ENCODE results near the gene HLA-DPA1. TPM values are rescaled to one million over a fixed set of nuclear protein-coding genes. Genes with fewer than 3 reads are reported as not detected.
A peak's percentile ranks its signal among the peaks of the same experiment; 100 is the strongest.
"Not testable (repeated sequence)": the region's sequence is repeated elsewhere in the genome, so short reads cannot be mapped to it uniquely, and the experiment has no call there.

HLA-DPA1 gene
- total RNA-seq, 1 donor: 0.43 TPM

GRCh38 chr6:33069021-33069738 lies 4.3 kb downstream of the HLA-DPA1 start:
- no peak for DNase-seq (ENCODE audit: low read depth)
- no peak for TF ChIP-seq CTCF (IDR thresholded peaks at IDR 0.05; ENCODE audit: insufficient read depth, low read depth, low read length)
- H3K4me3 ChIP-seq (ENCODE audit: low read depth, low read length): no peak overlapping the region

- no peak for DNase-seq (ENCODE audit: low read depth)
- no peak overlapping the region for H3K4me3 ChIP-seq (ENCODE audit: low read depth, low read length)
- TF ChIP-seq CTCF (IDR thresholded peaks at IDR 0.05; ENCODE audit: insufficient read depth, low read depth, low read length): no peak
These were observed 6.4 kb downstream of the HLA-DPA1 start for GRCh38 chr6:33066917-33067521.

GRCh38 chr6:33065312-33065711 lies 8.1 kb downstream of the HLA-DPA1 start:
- TF ChIP-seq CTCF (IDR thresholded peaks at IDR 0.05; ENCODE audit: insufficient read depth, low read depth, low read length): no peak
- H3K4me3 ChIP-seq (ENCODE audit: low read depth, low read length): no peak overlapping the region
- no peak for DNase-seq (ENCODE audit: low read depth)

GRCh38 chr6:33064723-33065122 lies 8.7 kb downstream of the HLA-DPA1 start:
- TF ChIP-seq CTCF (IDR thresholded peaks at IDR 0.05; ENCODE audit: insufficient read depth, low read depth, low read length): no peak
- no peak for DNase-seq (ENCODE audit: low read depth)
- H3K4me3 ChIP-seq (ENCODE audit: low read depth, low read length): no peak overlapping the region

- not testable (repeated sequence) for DNase-seq (ENCODE audit: low read depth); H3K4me3 ChIP-seq (ENCODE audit: low read depth, low read length)
These were observed 10.0 kb downstream of the HLA-DPA1 start for GRCh38 chr6:33063435-33063834.

GRCh38 chr6:33061987-33062386 lies 11.5 kb downstream of the HLA-DPA1 start:
- H3K4me3 ChIP-seq (ENCODE audit: low read depth, low read length): no peak overlapping the region
- peak; percentile 13 for DNase-seq (ENCODE audit: low read depth)
- TF ChIP-seq CTCF (IDR thresholded peaks at IDR 0.05; ENCODE audit: insufficient read depth, low read depth, low read length): no peak

- no peak for TF ChIP-seq CTCF (IDR thresholded peaks at IDR 0.05; ENCODE audit: insufficient read depth, low read depth, low read length)
These were observed 16.0 kb downstream of the HLA-DPA1 start for GRCh38 chr6:33057222-33058150.

More at GRCh38 chr6:33057222-33058150, 16.0 kb downstream of the HLA-DPA1 start:
- no peak overlapping the region for H3K4me3 ChIP-seq (ENCODE audit: low read depth, low read length)
- no peak for DNase-seq (ENCODE audit: low read depth)
